ENCODE data around the gene SYNE2.

DNA sequence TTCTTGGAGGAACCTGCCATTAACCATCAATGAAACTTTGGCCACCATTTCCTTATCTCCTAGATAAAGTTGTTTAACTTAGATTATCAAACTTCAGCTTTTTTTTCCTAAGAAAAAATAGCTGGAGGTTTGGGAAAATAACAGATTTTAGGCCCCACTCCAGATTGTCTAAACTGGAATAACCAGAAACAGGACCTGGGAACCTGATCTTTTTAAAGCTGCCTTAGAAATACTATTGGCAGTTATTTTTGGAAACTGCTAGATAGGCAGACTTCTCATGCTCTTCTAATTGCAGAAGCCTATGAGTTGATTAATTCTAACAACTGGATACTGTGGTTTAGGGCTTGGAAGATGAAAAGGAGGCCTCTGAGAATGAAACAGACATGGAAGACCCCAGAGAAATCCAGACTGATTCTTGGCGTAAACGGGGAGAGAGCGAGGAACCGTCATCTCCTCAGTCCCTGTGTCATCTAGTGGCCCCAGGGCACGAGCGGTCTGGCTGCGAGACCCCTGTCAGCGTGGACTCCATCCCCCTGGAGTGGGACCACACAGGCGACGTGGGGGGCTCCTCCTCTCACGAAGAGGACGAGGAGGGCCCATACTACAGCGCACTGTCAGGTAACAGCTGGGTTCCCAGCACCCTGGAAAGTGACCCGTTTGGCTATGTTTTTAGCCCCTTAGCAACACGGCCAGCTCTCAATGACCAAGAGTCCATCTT lies 361.2 kb downstream of the SYNE2 start:
- TF ChIP-seq EZH2 (IDR thresholded peaks at IDR 0.05; ENCODE audit: low read depth), result no peak
- TF ChIP-seq, protein P1, sequence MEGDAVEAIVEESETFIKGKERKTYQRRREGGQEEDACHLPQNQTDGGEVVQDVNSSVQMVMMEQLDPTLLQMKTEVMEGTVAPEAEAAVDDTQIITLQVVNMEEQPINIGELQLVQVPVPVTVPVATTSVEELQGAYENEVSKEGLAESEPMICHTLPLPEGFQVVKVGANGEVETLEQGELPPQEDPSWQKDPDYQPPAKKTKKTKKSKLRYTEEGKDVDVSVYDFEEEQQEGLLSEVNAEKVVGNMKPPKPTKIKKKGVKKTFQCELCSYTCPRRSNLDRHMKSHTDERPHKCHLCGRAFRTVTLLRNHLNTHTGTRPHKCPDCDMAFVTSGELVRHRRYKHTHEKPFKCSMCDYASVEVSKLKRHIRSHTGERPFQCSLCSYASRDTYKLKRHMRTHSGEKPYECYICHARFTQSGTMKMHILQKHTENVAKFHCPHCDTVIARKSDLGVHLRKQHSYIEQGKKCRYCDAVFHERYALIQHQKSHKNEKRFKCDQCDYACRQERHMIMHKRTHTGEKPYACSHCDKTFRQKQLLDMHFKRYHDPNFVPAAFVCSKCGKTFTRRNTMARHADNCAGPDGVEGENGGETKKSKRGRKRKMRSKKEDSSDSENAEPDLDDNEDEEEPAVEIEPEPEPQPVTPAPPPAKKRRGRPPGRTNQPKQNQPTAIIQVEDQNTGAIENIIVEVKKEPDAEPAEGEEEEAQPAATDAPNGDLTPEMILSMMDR (conservative IDR thresholded peaks at IDR 0.05), result no peak

All from PC-9 (cell line).